ENCODE results near the gene RNF214. TPM values are rescaled to one million over a fixed set of nuclear protein-coding genes. Genes with fewer than 3 reads are reported as not detected.

RNF214 gene
- total and polyA plus RNA-seq, 10 of the 15 experiments (the other 5 are each of a cell fraction or from before 2014, with no cell fraction given): 4.8 to 16.8 (median 10.5) TPM

DNA sequence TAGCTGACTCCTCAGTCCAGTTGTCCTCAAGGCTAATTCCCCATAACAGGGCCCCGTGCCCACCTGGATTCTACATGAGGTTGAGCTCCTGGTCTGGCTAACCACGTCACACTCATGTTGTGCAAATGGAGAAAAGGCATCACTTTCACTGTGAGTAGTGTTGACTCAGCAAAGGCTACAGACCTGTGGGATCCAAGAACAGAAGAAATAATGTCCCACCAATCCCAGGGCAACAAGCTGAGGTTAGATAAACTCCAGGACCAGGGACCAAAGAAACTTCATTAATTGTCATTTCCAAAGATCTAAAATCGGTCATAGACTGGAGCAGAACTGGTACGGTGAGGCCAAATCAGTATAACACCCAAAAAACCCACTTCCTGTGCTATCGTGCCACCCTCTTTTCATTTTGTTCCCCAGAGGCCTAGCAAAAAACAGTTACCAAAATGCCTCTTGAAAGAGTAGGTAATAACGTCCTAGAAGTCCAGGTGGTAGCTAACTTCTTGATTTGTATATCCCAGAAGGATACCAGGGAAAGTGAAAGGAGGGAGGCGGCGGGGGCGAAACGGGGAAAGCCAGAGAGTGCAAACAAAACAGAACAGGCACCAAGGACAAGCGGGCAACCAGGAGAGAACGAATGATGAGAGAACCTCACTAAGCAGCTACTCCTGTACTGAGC, 2.0 kb upstream of the RNF214 start (continued):
- TF ChIP-seq TARDBP (IDR thresholded peaks at IDR 0.05; ENCODE audit: borderline replicate concordance) (no peak), ESRRA (IDR thresholded peaks at IDR 0.05; ENCODE audit: low read length) (no peak), EZH2 (IDR thresholded peaks at IDR 0.05; ENCODE audit: borderline replicate concordance, control insufficient read depth, low read depth, low read length) (no peak), ZZZ3 (IDR thresholded peaks at IDR 0.05; ENCODE audit: control insufficient read depth, insufficient read length, low read depth) (no peak), MYB (IDR thresholded peaks at IDR 0.05; ENCODE audit: borderline replicate concordance, low read depth, low read length) (no peak), NBN (IDR thresholded peaks at IDR 0.05) (no peak), RFX5 (IDR thresholded peaks at IDR 0.05; ENCODE audit: low read depth, low read length) (no peak), HDAC2 (IDR thresholded peaks at IDR 0.05) (no peak), POLR2AphosphoS5 (IDR thresholded peaks at IDR 0.05; ENCODE audit: low read length) (peak; percentile 57; the same call in 1 of the 2 replicates), GABPA (IDR thresholded peaks at IDR 0.05; ENCODE audit: low read depth) (no peak), PAX8 (IDR thresholded peaks at IDR 0.05) (no peak), CREM (IDR thresholded peaks at IDR 0.05; ENCODE audit: low read depth) (peak; percentile 60), RB1 (IDR thresholded peaks at IDR 0.05; ENCODE audit: borderline replicate concordance) (no peak), RCOR1 (conservative IDR thresholded peaks at IDR 0.05; ENCODE audit: low read depth, low read length) (no peak)
- TF ChIP-seq, protein P1, sequence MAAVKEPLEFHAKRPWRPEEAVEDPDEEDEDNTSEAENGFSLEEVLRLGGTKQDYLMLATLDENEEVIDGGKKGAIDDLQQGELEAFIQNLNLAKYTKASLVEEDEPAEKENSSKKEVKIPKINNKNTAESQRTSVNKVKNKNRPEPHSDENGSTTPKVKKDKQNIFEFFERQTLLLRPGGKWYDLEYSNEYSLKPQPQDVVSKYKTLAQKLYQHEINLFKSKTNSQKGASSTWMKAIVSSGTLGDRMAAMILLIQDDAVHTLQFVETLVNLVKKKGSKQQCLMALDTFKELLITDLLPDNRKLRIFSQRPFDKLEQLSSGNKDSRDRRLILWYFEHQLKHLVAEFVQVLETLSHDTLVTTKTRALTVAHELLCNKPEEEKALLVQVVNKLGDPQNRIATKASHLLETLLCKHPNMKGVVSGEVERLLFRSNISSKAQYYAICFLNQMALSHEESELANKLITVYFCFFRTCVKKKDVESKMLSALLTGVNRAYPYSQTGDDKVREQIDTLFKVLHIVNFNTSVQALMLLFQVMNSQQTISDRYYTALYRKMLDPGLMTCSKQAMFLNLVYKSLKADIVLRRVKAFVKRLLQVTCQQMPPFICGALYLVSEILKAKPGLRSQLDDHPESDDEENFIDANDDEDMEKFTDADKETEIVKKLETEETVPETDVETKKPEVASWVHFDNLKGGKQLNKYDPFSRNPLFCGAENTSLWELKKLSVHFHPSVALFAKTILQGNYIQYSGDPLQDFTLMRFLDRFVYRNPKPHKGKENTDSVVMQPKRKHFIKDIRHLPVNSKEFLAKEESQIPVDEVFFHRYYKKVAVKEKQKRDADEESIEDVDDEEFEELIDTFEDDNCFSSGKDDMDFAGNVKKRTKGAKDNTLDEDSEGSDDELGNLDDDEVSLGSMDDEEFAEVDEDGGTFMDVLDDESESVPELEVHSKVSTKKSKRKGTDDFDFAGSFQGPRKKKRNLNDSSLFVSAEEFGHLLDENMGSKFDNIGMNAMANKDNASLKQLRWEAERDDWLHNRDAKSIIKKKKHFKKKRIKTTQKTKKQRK (IDR thresholded peaks at IDR 0.05; ENCODE audit: low read depth, low read length): no peak
- TF ChIP-seq, protein P2, sequence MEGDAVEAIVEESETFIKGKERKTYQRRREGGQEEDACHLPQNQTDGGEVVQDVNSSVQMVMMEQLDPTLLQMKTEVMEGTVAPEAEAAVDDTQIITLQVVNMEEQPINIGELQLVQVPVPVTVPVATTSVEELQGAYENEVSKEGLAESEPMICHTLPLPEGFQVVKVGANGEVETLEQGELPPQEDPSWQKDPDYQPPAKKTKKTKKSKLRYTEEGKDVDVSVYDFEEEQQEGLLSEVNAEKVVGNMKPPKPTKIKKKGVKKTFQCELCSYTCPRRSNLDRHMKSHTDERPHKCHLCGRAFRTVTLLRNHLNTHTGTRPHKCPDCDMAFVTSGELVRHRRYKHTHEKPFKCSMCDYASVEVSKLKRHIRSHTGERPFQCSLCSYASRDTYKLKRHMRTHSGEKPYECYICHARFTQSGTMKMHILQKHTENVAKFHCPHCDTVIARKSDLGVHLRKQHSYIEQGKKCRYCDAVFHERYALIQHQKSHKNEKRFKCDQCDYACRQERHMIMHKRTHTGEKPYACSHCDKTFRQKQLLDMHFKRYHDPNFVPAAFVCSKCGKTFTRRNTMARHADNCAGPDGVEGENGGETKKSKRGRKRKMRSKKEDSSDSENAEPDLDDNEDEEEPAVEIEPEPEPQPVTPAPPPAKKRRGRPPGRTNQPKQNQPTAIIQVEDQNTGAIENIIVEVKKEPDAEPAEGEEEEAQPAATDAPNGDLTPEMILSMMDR (IDR thresholded peaks at IDR 0.05 in 2 of 3, conservative IDR thresholded peaks at IDR 0.05 in 1 of 3; ENCODE audit: control insufficient read depth in 2 of 3, extremely low read depth in 1 of 3, insufficient read depth in 1 of 3, low read depth in 3 of 3, low read length in 3 of 3): no peak
- TF ChIP-seq, protein P3, sequence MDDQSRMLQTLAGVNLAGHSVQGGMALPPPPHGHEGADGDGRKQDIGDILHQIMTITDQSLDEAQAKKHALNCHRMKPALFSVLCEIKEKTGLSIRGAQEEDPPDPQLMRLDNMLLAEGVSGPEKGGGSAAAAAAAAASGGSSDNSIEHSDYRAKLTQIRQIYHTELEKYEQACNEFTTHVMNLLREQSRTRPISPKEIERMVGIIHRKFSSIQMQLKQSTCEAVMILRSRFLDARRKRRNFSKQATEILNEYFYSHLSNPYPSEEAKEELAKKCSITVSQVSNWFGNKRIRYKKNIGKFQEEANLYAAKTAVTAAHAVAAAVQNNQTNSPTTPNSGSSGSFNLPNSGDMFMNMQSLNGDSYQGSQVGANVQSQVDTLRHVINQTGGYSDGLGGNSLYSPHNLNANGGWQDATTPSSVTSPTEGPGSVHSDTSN (IDR thresholded peaks at IDR 0.05; ENCODE audit: insufficient replicate concordance, low read depth, low read length): no peak
- TF ChIP-seq, protein P4, sequence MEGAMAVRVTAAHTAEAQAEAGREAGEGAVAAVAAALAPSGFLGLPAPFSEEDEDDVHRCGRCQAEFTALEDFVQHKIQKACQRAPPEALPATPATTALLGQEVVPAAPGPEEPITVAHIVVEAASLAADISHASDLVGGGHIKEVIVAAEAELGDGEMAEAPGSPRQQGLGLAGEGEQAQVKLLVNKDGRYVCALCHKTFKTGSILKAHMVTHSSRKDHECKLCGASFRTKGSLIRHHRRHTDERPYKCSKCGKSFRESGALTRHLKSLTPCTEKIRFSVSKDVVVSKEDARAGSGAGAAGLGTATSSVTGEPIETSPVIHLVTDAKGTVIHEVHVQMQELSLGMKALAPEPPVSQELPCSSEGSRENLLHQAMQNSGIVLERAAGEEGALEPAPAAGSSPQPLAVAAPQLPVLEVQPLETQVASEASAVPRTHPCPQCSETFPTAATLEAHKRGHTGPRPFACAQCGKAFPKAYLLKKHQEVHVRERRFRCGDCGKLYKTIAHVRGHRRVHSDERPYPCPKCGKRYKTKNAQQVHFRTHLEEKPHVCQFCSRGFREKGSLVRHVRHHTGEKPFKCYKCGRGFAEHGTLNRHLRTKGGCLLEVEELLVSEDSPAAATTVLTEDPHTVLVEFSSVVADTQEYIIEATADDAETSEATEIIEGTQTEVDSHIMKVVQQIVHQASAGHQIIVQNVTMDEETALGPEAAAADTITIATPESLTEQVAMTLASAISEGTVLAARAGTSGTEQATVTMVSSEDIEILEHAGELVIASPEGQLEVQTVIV (IDR thresholded peaks at IDR 0.05; ENCODE audit: borderline replicate concordance, partially characterized antibody): no peak
- TF ChIP-seq, protein P5, sequence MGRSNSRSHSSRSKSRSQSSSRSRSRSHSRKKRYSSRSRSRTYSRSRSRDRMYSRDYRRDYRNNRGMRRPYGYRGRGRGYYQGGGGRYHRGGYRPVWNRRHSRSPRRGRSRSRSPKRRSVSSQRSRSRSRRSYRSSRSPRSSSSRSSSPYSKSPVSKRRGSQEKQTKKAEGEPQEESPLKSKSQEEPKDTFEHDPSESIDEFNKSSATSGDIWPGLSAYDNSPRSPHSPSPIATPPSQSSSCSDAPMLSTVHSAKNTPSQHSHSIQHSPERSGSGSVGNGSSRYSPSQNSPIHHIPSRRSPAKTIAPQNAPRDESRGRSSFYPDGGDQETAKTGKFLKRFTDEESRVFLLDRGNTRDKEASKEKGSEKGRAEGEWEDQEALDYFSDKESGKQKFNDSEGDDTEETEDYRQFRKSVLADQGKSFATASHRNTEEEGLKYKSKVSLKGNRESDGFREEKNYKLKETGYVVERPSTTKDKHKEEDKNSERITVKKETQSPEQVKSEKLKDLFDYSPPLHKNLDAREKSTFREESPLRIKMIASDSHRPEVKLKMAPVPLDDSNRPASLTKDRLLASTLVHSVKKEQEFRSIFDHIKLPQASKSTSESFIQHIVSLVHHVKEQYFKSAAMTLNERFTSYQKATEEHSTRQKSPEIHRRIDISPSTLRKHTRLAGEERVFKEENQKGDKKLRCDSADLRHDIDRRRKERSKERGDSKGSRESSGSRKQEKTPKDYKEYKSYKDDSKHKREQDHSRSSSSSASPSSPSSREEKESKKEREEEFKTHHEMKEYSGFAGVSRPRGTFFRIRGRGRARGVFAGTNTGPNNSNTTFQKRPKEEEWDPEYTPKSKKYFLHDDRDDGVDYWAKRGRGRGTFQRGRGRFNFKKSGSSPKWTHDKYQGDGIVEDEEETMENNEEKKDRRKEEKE (IDR thresholded peaks at IDR 0.05): no peak
